ENCODE data around the gene TBC1D22A.

DNA sequence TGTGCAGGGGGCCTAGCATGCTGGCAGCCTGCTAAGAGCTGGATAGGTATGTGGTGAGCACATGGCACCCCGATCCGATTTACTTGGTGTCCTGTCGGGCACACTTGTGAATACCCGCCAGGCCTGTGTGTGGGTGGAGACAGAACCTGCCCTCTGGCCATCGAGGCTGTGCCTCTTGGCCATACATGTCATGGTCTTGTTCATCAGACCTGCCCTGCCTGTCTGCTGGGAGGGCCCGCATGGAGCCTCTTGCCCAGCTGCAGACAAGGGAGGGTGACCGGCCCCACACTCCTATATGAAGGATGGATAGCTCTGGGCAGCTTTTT is 310.2 kb downstream of the TBC1D22A start:
- TF ChIP-seq, protein P1, sequence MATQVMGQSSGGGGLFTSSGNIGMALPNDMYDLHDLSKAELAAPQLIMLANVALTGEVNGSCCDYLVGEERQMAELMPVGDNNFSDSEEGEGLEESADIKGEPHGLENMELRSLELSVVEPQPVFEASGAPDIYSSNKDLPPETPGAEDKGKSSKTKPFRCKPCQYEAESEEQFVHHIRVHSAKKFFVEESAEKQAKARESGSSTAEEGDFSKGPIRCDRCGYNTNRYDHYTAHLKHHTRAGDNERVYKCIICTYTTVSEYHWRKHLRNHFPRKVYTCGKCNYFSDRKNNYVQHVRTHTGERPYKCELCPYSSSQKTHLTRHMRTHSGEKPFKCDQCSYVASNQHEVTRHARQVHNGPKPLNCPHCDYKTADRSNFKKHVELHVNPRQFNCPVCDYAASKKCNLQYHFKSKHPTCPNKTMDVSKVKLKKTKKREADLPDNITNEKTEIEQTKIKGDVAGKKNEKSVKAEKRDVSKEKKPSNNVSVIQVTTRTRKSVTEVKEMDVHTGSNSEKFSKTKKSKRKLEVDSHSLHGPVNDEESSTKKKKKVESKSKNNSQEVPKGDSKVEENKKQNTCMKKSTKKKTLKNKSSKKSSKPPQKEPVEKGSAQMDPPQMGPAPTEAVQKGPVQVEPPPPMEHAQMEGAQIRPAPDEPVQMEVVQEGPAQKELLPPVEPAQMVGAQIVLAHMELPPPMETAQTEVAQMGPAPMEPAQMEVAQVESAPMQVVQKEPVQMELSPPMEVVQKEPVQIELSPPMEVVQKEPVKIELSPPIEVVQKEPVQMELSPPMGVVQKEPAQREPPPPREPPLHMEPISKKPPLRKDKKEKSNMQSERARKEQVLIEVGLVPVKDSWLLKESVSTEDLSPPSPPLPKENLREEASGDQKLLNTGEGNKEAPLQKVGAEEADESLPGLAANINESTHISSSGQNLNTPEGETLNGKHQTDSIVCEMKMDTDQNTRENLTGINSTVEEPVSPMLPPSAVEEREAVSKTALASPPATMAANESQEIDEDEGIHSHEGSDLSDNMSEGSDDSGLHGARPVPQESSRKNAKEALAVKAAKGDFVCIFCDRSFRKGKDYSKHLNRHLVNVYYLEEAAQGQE (IDR thresholded peaks at IDR 0.05; ENCODE audit: unreplicated experiment) = no peak
- TF ChIP-seq, protein P2, sequence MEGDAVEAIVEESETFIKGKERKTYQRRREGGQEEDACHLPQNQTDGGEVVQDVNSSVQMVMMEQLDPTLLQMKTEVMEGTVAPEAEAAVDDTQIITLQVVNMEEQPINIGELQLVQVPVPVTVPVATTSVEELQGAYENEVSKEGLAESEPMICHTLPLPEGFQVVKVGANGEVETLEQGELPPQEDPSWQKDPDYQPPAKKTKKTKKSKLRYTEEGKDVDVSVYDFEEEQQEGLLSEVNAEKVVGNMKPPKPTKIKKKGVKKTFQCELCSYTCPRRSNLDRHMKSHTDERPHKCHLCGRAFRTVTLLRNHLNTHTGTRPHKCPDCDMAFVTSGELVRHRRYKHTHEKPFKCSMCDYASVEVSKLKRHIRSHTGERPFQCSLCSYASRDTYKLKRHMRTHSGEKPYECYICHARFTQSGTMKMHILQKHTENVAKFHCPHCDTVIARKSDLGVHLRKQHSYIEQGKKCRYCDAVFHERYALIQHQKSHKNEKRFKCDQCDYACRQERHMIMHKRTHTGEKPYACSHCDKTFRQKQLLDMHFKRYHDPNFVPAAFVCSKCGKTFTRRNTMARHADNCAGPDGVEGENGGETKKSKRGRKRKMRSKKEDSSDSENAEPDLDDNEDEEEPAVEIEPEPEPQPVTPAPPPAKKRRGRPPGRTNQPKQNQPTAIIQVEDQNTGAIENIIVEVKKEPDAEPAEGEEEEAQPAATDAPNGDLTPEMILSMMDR (conservative IDR thresholded peaks at IDR 0.05; ENCODE audit: low read depth in 2 of 2) = no peak
- TF ChIP-seq JUNB (IDR thresholded peaks at IDR 0.05; ENCODE audit: unreplicated experiment) (no peak), POLR2AphosphoS5 (IDR thresholded peaks at IDR 0.05; ENCODE audit: low read depth) (no peak), EZH2 (IDR thresholded peaks at IDR 0.05; ENCODE audit: low read depth, unreplicated experiment) (no peak), EZH2phosphoT487 (IDR thresholded peaks at IDR 0.05; ENCODE audit: unreplicated experiment) (no peak)
